Right lobe of liver (tissue), 6 donors: Measurements from ENCODE around the gene COMT. TPM values are rescaled to one million over a fixed set of nuclear protein-coding genes. Genes with fewer than 3 reads are reported as not detected.

ENCODE experiments used
- ATAC-seq, 4 donors: fragments of 200-7000 bp; cut with Tn5 transposase; one replicate each; pipeline ENCODE4 v1.9.1; 2020; ENCODE audit warnings: mild to moderate bottlenecking in 4 of 4, moderate library complexity in 4 of 4
- DNase-seq, 3 donors: peaks; one replicate each; pipeline ENCODE4 v3.0.0-alpha.2; 2020
- H3K27ac ChIP-seq, 3 donors: fragments of 200-600 bp; one replicate each; pipeline ENCODE4 v1.8.0; 2022
- H3K27me3 ChIP-seq, 2 donors: fragments of 200-600 bp; one replicate each; pipeline ENCODE4 v1.8.0; 2022
- H3K36me3 ChIP-seq, 4 donors: fragments of 200-600 bp; sonication (generic) in 1 of 4; one replicate each; pipeline versions ENCODE4 v1.5.1 to v1.8.0; 2017 to 2022; ENCODE audit warnings: control low read depth in 1 of 4
- H3K4me1 ChIP-seq, 4 donors: fragments of 200-600 bp; sonication (generic) in 1 of 4; one replicate each; pipeline versions ENCODE4 v1.5.1 to v1.8.0; 2017 to 2022; ENCODE audit warnings: control low read depth in 1 of 4
- H3K4me3 ChIP-seq, 3 donors: fragments of 200-600 bp; one replicate each; pipeline ENCODE4 v1.8.0; 2022
- H3K9me3 ChIP-seq, 4 donors: fragments of 200-600 bp; sonication (generic) in 1 of 4; one replicate each; pipeline versions ENCODE4 v1.5.1 to v1.8.0; 2017 to 2022; ENCODE audit warnings: control low read depth in 1 of 4
- CTCF ChIP-seq, 4 donors: fragments of 200-600 bp in 3 of 4; fragments of 450-650 bp in 1 of 4; IDR thresholded peaks; one replicate each; pipeline versions ENCODE4 v1.5.1 to v1.8.0; 2016 to 2022; ENCODE audit warnings: antibody characterized with exemption in 4 of 4, mild to moderate bottlenecking in 2 of 4
- POLR2A ChIP-seq: fragments of 450-650 bp; IDR thresholded peaks from one replicate; pipeline ENCODE4 v1.6.1; 2017; ENCODE audit warnings: antibody characterized with exemption, mild to moderate bottlenecking
- WGBS: methylation state at CpG from one replicate; pipeline ENCODE4 v1.1.6; 2018; ENCODE audit warnings: low coverage, low lambda C conversion rate; ENCODE audit not compliant: insufficient coverage; ENCODE audit errors: missing lambda C conversion rate; 5-methylcytosine and 5-hydroxymethylcytosine counted together
- intact Hi-C, 2 donors: fragments of 100-400 bp; cut with DNase I; formaldehyde crosslinking; loops; one replicate each; pipeline versions ENCODE4 v1.11.2 to v1.14.1; 2022
- total RNA-seq, 6 experiments: library from RNA; depleted of rRNA in 2 of 6; stranded (reverse); fragments of >200 nt in 2 of 6; fragmentation: NEBNext Ultra II Directional in 3 of 6; extraction: Animal tissue kit (Norgen Biotek cat#: 25700) in 3 of 6; gene quantifications; one replicate each; pipeline versions ENCODE4 v1.1.0 to v1.2.4, GENCODE V29; 2016 to 2023
- donor health status: DM: no; HTN: yes; CAD: no.
- donor health status: DM: no; HTN: no; CAD: no.
- donor health status: DM: no; HTN: no; CAD: no.
- donor health status: DM: no; HTN: yes; CAD: no.
- donor health status: DM: no; HTN: yes; CAD: no.

The COMT gene
- total RNA-seq, 6 experiments from 2014 or later, result 144 to 270 (median 200) TPM

GRCh38 chr22:19969141-19969928 lies 27.8 kb downstream of the COMT start:
- H3K4me3 ChIP-seq, result no peak overlapping the region
- WGBS, result 0% methylated on average over 3 of the region's 11 CpGs
- ATAC-seq (no peak), DNase-seq (no peak)
- H3K4me1 ChIP-seq, result peaks cover 0 to 51% (median 21%) of the 10 kb centered on the region in 4 donors
- intact Hi-C loops, result loop anchor here in 1 of 2 donors (10.0 kb wide), 1 partner anchor 125 kb away; no protein-coding TSS in a partner anchor
- no peaks in the 10 kb centered on the region for H3K9me3 ChIP-seq
- H3K27me3 ChIP-seq, result no peaks in the 10 kb centered on the region
- TF ChIP-seq POLR2A, result no peak
- TF ChIP-seq CTCF (IDR thresholded peaks at IDR 0.05), result no peak
- peaks cover 0 to 24% (median 4%) of the 10 kb centered on the region in 4 donors for H3K36me3 ChIP-seq
- peak overlapping the region in 2 of 3 donors; percentile 94 to 96 for H3K27ac ChIP-seq

GRCh38 chr22:19970031-19970478 lies 28.5 kb downstream of the COMT start:
- ATAC-seq, result peak in 1 of 4 donors; percentile 11
- no peak for DNase-seq
- Histone ChIP-seq H3K4me3 (no peak overlapping the region), H3K27me3 (no peaks in the 10 kb centered on the region), H3K4me1 (peaks cover 0 to 45% (median 21%) of the 10 kb centered on the region in 4 donors), H3K36me3 (peaks cover 0 to 20% (median 4%) of the 10 kb centered on the region in 4 donors), H3K9me3 (no peaks in the 10 kb centered on the region), H3K27ac (peak overlapping the region; percentile 85 to 96 (median 94))
- 49% methylated on average over 5 of the region's 9 CpGs for WGBS
- intact Hi-C loops, result loop anchor here (10.0 kb wide), 2 partner anchors 55 to 145 kb away; partner anchors contain the start of genes RANBP1 (in 2 of the 2), TRMT2A (in 2 of the 2) and TANGO2 (in 1 of the 2)
- no peak for TF ChIP-seq CTCF (IDR thresholded peaks at IDR 0.05)

GRCh38 chr22:19970479-19971275 lies 29.1 kb downstream of the COMT start:
- TF ChIP-seq CTCF (IDR thresholded peaks at IDR 0.05), result peak; percentile 87 to 97 (median 94)
- TF ChIP-seq POLR2A, result peak; percentile 54
- H3K4me3 ChIP-seq, result peak overlapping the region in 1 of 3 donors; percentile 16
- DNase-seq, result peak; percentile 84 to 91 (median 91)
- intact Hi-C loops, result loop anchor here (10.0 kb wide), 2 partner anchors 54 to 144 kb away; partner anchors contain the start of genes RANBP1 (in 2 of the 2), TRMT2A (in 2 of the 2) and TANGO2 (in 1 of the 2)
- H3K27ac ChIP-seq, result peak overlapping the region; percentile 85 to 96 (median 94)
- H3K4me1 ChIP-seq, result peaks cover 0 to 45% (median 21%) of the 10 kb centered on the region in 4 donors
- no peaks in the 10 kb centered on the region for H3K9me3 ChIP-seq
- peak; percentile 71 to 80 (median 76) for ATAC-seq
- peaks cover 0 to 20% (median 4%) of the 10 kb centered on the region in 4 donors for H3K36me3 ChIP-seq
- H3K27me3 ChIP-seq, result no peaks in the 10 kb centered on the region
- WGBS, result 16% methylated on average over 19 of the region's 25 CpGs
